T-cell (primary cell): Measurements from ENCODE around the gene RTN4RL1. TPM values are rescaled to one million over a fixed set of nuclear protein-coding genes. Genes with fewer than 3 reads are reported as not detected.

Experiments used
- ATAC-seq, 4 experiments: fragments of 200-7000 bp in 3 of 4; fragments of 150-1000 bp in 1 of 4; cut with Tn5 transposase; replicated peaks in 1 of 4; 1 replicate in 3 of 4; 2 replicates in 1 of 4; pipeline ENCODE4 v1.10.0; 2021; ENCODE audit warnings: moderate library complexity in 3 of 4, mild to moderate bottlenecking in 2 of 4, moderate number of reproducible peaks in 1 of 4
- CTCF ChIA-PET, 2 donors: fragments of 300-600 bp; sonication (Branson Sonifier 250); formaldehyde crosslinking; loops; one replicate each; lab custom pipeline; 2022; ENCODE audit warnings: antibody characterized with exemption in 2 of 2; lab: Charles Lee
- POLR2A ChIA-PET, 2 donors: fragments of 300-600 bp; sonication (Branson Sonifier 250); formaldehyde crosslinking; loops; one replicate each; lab custom pipeline; 2022; ENCODE audit warnings: antibody characterized with exemption in 2 of 2; lab: Charles Lee
- DNase-seq, 35 experiments: peaks; one replicate each; pipeline versions ENCODE4 v3.0.0 to v3.0.0-alpha.2; 2013 to 2023
- H3K27ac ChIP-seq: one replicate; pipeline ENCODE4 v1.5.1; 2013; ENCODE audit warnings: low read length
- H3K27me3 ChIP-seq, 2 experiments: replicated peaks in 1 of 2; 1 replicate in 1 of 2; 2 replicates in 1 of 2; pipeline versions ENCODE4 v1.6.1 to v1.7.0; 2013; ENCODE audit warnings: low read length in 1 of 2, mixed read lengths in 1 of 2; ENCODE audit not compliant: control insufficient read depth in 2 of 2, insufficient read depth in 2 of 2; ENCODE audit errors: extremely low read depth in 1 of 2
- H3K36me3 ChIP-seq, 2 donors: 1 replicate in 1 of 2; 2 replicates in 1 of 2; pipeline versions ENCODE4 v1.6.1 to v1.7.0; 2013; ENCODE audit warnings: low read length in 1 of 2; ENCODE audit not compliant: control insufficient read depth in 2 of 2, insufficient read depth in 1 of 2; ENCODE audit errors: extremely low read depth in 1 of 2
- H3K4me1 ChIP-seq, 2 experiments: 1 replicate in 1 of 2; 2 replicates in 1 of 2; pipeline versions ENCODE4 v1.6.1 to v1.7.0; 2013; ENCODE audit warnings: low read length in 2 of 2, mixed read lengths in 1 of 2; ENCODE audit not compliant: insufficient read depth in 2 of 2, control insufficient read depth in 1 of 2; ENCODE audit errors: extremely low read depth in 1 of 2
- H3K4me3 ChIP-seq, 2 donors: 1 replicate in 1 of 2; 2 replicates in 1 of 2; pipeline versions ENCODE4 v1.5.1 to v1.7.0; 2013; ENCODE audit warnings: mild to moderate bottlenecking in 2 of 2, low read length in 1 of 2, moderate library complexity in 1 of 2; ENCODE audit not compliant: control insufficient read depth in 1 of 2; ENCODE audit errors: extremely low read depth in 1 of 2
- H3K9me3 ChIP-seq: 2 replicates; pipeline ENCODE4 v1.7.0; 2013
- H3K27ac Mint-ChIP-seq, 2 donors: one replicate each; pipeline ENCODE4 v1.8.0; 2020 to 2021; ENCODE audit warnings: mild to moderate bottlenecking in 2 of 2, mixed read lengths in 2 of 2
- H3K27me3 Mint-ChIP-seq, 2 donors: one replicate each; pipeline ENCODE4 v1.8.0; 2021 to 2022; ENCODE audit warnings: mixed read lengths in 2 of 2
- H3K36me3 Mint-ChIP-seq: one replicate; pipeline ENCODE4 v1.8.0; 2021; ENCODE audit warnings: mixed read lengths
- H3K4me1 Mint-ChIP-seq, 3 donors: one replicate each; pipeline ENCODE4 v1.8.0; 2020 to 2022; ENCODE audit warnings: mixed read lengths in 3 of 3, mild to moderate bottlenecking in 1 of 3
- H3K4me3 Mint-ChIP-seq, 3 donors: one replicate each; pipeline ENCODE4 v1.8.0; 2020 to 2022; ENCODE audit warnings: mild to moderate bottlenecking in 3 of 3, mixed read lengths in 3 of 3, moderate library complexity in 3 of 3
- H3K9me3 Mint-ChIP-seq, 3 donors: one replicate each; pipeline ENCODE4 v1.8.0; 2020 to 2022; ENCODE audit warnings: mixed read lengths in 3 of 3
- WGBS: methylation state at CpG from one replicate; pipeline ENCODE4 v1.1.5; 2013; ENCODE audit warnings: missing lambda C conversion rate; ENCODE audit not compliant: insufficient coverage; 5-methylcytosine and 5-hydroxymethylcytosine counted together
- total RNA-seq, 35 experiments: library from RNA in 6 of 35; stranded (reverse) in 6 of 35; fragments of 120-200 nt in 1 of 35; gene quantifications; one replicate each; pipeline versions ENCODE4 v1.2.1 to v1.2.4 and lab custom pipeline; 2013 to 2026

The RTN4RL1 gene
- total RNA-seq, 5 donors from 2014 or later (not counting 1 experiment from before 2014, with no cell fraction given): 0.43 to 1.1 (median 0.63) TPM

GRCh38 chr17:2064520-2064971 is 39.4 kb upstream of the RTN4RL1 start:
- Histone ChIP-seq H3K4me3 (no peak overlapping the region), H3K27me3 (peaks cover 0 to 35% of the 10 kb centered on the region in 2 experiments), H3K4me1 (peaks cover 0 to 36% of the 10 kb centered on the region in 2 experiments), H3K27ac (peak overlapping the region; percentile 19), H3K9me3 (no peaks in the 10 kb centered on the region), H3K36me3 (peaks cover 16 to 58% of the 10 kb centered on the region in 2 donors)
- peak overlapping the region; percentile 16 to 31 for H3K27ac Mint-ChIP-seq
- DNase-seq: no peak
- H3K4me3 Mint-ChIP-seq: no peak overlapping the region
- peaks cover 77% of the 10 kb centered on the region for H3K36me3 Mint-ChIP-seq
- peaks cover 4 to 12% of the 10 kb centered on the region in 2 donors for H3K27me3 Mint-ChIP-seq
- CTCF ChIA-PET: no interaction called here
- peaks cover 10 to 20% (median 20%) of the 10 kb centered on the region in 3 donors for H3K4me1 Mint-ChIP-seq
- no peaks in the 10 kb centered on the region for H3K9me3 Mint-ChIP-seq
- ATAC-seq: peak in 1 of 4 experiments; percentile 49
- POLR2A ChIA-PET: interaction anchor here in 1 of 2 donors (0.7 kb wide), 1 partner anchor 410 kb away, joined by 4 read pairs; no protein-coding TSS in a partner anchor
- WGBS: 72% methylated on average over 6 of the region's 6 CpGs

GRCh38 chr17:2064147-2064489 is 39.0 kb upstream of the RTN4RL1 start:
- ATAC-seq (no peak), DNase-seq (no peak)
- WGBS: 67% methylated on average over 5 of the region's 5 CpGs
- CTCF ChIA-PET: no interaction called here
- no peak overlapping the region for H3K4me3 Mint-ChIP-seq
- peaks cover 7 to 14% of the 10 kb centered on the region in 2 donors for H3K27me3 Mint-ChIP-seq
- Histone ChIP-seq H3K27ac (no peak overlapping the region), H3K9me3 (no peaks in the 10 kb centered on the region), H3K27me3 (peaks cover 0 to 40% of the 10 kb centered on the region in 2 experiments), H3K4me3 (no peak overlapping the region), H3K36me3 (peaks cover 16 to 58% of the 10 kb centered on the region in 2 donors), H3K4me1 (peaks cover 0 to 37% of the 10 kb centered on the region in 2 experiments)
- H3K27ac Mint-ChIP-seq: peak overlapping the region in 1 of 2 donors; percentile 13
- peaks cover 13 to 22% (median 20%) of the 10 kb centered on the region in 3 donors for H3K4me1 Mint-ChIP-seq
- POLR2A ChIA-PET: interaction anchor here in 1 of 2 donors (0.7 kb wide), 1 partner anchor 410 kb away, joined by 4 read pairs; no protein-coding TSS in a partner anchor
- H3K36me3 Mint-ChIP-seq: peaks cover 74% of the 10 kb centered on the region
- no peaks in the 10 kb centered on the region for H3K9me3 Mint-ChIP-seq

- Histone ChIP-seq H3K4me1 (peaks cover 0 to 35% of the 10 kb centered on the region in 2 experiments), H3K4me3 (no peak overlapping the region), H3K27me3 (peaks cover 0 to 44% of the 10 kb centered on the region in 2 experiments), H3K27ac (no peak overlapping the region), H3K9me3 (no peaks in the 10 kb centered on the region), H3K36me3 (peaks cover 10 to 57% of the 10 kb centered on the region in 2 donors)
- no peak for DNase-seq
- CTCF ChIA-PET: no interaction called here
- ATAC-seq: no peak
- POLR2A ChIA-PET: interaction anchor here in 1 of 2 donors (0.7 kb wide), 1 partner anchor 411 kb away, joined by 4 read pairs; no protein-coding TSS in a partner anchor
- Mint-ChIP-seq H3K4me3 (no peak overlapping the region), H3K4me1 (peaks cover 8 to 17% (median 15%) of the 10 kb centered on the region in 3 donors), H3K9me3 (no peaks in the 10 kb centered on the region), H3K27ac (peak overlapping the region in 1 of 2 donors; percentile 13), H3K36me3 (peaks cover 68% of the 10 kb centered on the region), H3K27me3 (peaks cover 7 to 14% of the 10 kb centered on the region in 2 donors)
- 100% methylated on average over 6 of the region's 16 CpGs for WGBS
These were observed 38.4 kb upstream of the RTN4RL1 start for GRCh38 chr17:2063261-2064146.

GRCh38 chr17:2062571-2063183 is 37.5 kb upstream of the RTN4RL1 start:
- CTCF ChIA-PET: no interaction called here
- Mint-ChIP-seq H3K36me3 (peaks cover 62% of the 10 kb centered on the region), H3K9me3 (no peaks in the 10 kb centered on the region), H3K4me3 (no peak overlapping the region), H3K4me1 (peaks cover 5 to 19% (median 12%) of the 10 kb centered on the region in 3 donors), H3K27me3 (peaks cover 7 to 15% of the 10 kb centered on the region in 2 donors), H3K27ac (no peak overlapping the region)
- Histone ChIP-seq H3K27me3 (peaks cover under 1 to 52% of the 10 kb centered on the region in 2 experiments), H3K4me1 (peaks cover under 1 to 34% of the 10 kb centered on the region in 2 experiments), H3K36me3 (peaks cover 9 to 50% of the 10 kb centered on the region in 2 donors), H3K27ac (no peak overlapping the region), H3K4me3 (no peak overlapping the region), H3K9me3 (no peaks in the 10 kb centered on the region)
- POLR2A ChIA-PET: no interaction called here
- DNase-seq (no peak), ATAC-seq (no peak)
- 83% methylated on average over 11 of the region's 11 CpGs for WGBS

GRCh38 chr17:2061441-2061958 is 36.4 kb upstream of the RTN4RL1 start:
- Mint-ChIP-seq H3K4me3 (no peak overlapping the region), H3K27me3 (peaks cover 7 to 15% of the 10 kb centered on the region in 2 donors), H3K9me3 (no peaks in the 10 kb centered on the region), H3K27ac (no peak overlapping the region), H3K36me3 (peaks cover 57% of the 10 kb centered on the region), H3K4me1 (peaks cover 5 to 20% (median 14%) of the 10 kb centered on the region in 3 donors)
- CTCF ChIA-PET: no interaction called here
- WGBS: 92% methylated on average over 17 of the region's 17 CpGs
- Histone ChIP-seq H3K4me1 (peaks cover 3 to 32% of the 10 kb centered on the region in 2 experiments), H3K27ac (no peak overlapping the region), H3K9me3 (no peaks in the 10 kb centered on the region), H3K36me3 (peaks cover 9 to 40% of the 10 kb centered on the region in 2 donors), H3K4me3 (no peak overlapping the region), H3K27me3 (peaks cover 2 to 55% of the 10 kb centered on the region in 2 experiments)
- ATAC-seq (no peak), DNase-seq (no peak)
- POLR2A ChIA-PET: interaction anchor here in 1 of 2 donors (0.6 kb wide), 1 partner anchor 10 kb away, joined by 3 read pairs; no protein-coding TSS in a partner anchor
